HG03066 (cell line): ENCODE results near the gene ITGA2B.
"Not testable (repeated sequence)": the region's sequence is repeated elsewhere in the genome, so short reads cannot be mapped to it uniquely, and the experiment has no call there.

Experiments
- ATAC-seq: cut with Tn5 transposase; IDR thresholded peaks from one replicate; pipeline ENCODE4 v1.9.1; 2021; ENCODE audit warnings: low read depth; ENCODE audit not compliant: unreplicated experiment

The ITGA2B gene

DNA sequence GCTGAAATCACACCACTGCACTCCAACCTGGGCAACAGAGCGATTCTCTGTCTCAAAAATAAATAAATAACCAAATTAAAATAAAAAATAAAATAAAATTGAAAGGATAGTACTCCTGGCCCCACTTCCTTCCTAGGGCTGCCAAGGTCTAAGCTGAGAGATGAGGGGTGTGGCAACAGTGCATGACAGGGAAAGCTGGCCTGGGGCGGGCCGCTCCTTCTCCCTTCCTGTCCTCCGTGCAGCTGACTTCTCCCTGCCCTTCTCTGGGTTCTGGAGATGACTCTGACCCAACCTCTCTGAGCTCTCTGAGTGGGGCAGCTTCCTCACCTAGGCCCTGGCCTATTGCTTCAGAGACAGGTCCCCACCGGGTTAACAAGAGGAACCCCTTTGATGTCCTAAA is 56.1 kb downstream of the ITGA2B start:
- no peak for ATAC-seq

DNA sequence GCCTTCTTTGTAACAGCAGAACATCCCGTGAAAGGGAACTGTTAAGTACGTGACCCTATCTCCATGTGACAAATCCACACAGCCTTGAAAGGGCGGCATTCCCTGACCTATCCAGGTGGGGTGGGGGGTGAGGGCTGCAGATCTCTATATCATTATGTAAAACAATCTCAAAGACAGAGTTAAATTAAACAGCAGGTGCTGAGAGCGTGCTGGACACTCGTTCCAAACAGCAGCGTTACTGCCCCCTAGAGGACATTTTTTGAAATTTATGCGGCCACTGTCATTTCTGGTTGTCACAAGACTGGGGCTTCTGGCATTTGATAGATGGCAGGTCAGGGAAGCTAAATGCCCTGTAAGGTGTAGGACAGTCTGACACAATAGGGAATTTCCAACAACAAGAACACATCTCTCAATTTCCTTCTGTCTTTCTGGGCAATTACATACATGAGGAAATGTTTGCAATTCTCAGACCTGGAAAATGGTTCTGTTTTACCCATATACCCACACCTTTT is 58.1 kb downstream of the ITGA2B start:
- no peak for ATAC-seq

DNA sequence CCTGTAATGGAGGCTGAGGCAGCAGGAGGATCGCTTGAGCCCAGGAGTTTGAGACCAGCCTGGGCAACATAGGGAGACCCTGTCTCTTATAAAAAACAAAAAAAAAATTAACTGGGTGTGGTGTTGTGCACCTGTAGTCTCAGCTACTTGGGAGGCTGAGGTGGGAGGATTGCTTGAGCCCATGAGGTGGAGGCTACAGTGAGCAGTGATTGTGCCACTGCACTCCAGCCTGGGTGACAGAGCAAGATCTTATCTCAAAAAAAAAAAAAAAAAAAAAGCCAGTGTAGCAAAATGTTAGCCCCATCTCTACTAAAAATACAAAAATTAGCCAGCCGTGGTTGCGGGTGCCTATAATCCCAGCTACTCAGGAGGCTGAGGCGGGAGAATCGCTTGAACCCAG is 59.2 kb downstream of the ITGA2B start:
- not testable (repeated sequence) for ATAC-seq

DNA sequence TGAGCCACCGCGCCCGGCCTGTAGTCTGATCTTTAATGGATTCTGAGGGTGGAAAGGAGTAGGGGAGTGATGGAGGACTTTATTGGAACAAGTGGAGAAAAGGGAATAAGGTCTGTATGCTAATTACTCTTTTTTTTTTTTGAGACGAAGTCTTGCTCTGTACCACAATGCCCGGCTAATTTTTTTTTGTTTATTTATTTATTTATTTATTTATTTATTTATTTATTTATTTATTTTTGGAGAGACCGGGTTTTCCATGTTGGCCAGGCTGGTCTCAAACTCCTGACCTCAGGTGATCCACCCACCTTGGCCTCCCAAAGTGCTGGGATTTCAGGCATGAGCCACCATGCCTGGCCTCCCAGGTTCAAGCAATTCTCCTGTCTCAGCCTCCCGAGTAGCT is 59.9 kb downstream of the ITGA2B start:
- not testable (repeated sequence) for ATAC-seq

DNA sequence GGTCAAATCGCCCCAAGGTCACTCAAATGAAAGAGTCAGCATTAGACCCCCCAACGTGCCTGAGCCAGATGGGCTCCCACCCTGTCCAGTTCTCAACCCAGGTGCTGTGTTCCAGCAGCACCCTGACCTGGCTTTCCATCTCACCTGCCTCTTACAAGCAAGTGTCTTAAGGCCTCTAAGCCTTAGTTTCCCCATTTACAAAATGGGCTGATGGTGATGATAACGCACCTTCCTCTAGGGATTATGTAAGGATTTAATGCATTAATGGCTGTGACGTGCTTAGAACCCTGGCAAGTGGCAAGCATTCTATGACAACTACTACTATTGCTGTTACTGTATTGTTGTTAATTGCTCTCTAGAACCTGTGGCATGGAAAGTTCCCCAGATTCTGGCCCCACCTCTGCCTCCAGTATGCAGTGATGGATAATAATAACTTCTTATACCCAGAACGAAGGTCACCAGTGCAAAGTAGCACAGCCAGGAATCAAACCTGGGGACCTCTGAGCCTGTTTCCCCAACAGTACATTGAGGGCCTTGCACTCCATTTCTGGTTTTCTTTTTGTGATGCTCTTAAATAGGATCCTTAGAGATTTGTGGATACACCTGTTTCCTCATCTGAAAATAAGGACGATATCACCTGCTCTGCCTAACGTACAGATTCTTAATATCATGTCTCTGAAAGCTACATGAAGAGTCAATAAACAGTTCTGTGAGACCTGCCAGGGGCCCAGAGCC is 61.6 kb downstream of the ITGA2B start:
- no peak for ATAC-seq

DNA sequence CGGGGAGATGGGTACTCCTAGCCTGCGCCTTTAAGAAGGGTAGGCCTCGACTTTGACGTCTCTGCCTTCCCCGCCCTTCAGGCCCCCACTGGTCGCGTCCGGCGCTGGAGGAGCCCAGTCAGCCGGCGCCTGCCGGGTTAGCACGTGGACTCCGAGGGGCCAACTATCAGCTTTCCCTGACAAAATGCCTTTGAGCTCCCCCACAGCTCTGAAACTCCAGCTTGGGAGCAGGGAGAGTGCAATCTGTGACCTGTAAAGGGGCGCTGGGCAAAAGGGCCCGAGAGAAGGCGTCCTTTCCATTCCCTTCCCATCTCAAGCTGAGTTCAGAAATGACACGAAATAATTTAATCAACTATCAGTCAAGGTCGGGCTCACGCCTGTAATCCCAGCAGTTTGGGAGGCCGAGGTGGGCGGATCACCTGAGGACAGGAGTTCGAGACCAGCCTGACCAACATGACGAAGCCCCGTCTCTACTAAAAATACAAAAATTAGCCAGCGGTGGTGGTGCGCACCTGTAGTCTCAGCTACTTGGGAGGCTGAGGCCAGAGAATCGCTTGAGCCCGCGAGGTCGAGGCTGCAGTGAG is 62.5 kb downstream of the ITGA2B start:
- no peak for ATAC-seq

DNA sequence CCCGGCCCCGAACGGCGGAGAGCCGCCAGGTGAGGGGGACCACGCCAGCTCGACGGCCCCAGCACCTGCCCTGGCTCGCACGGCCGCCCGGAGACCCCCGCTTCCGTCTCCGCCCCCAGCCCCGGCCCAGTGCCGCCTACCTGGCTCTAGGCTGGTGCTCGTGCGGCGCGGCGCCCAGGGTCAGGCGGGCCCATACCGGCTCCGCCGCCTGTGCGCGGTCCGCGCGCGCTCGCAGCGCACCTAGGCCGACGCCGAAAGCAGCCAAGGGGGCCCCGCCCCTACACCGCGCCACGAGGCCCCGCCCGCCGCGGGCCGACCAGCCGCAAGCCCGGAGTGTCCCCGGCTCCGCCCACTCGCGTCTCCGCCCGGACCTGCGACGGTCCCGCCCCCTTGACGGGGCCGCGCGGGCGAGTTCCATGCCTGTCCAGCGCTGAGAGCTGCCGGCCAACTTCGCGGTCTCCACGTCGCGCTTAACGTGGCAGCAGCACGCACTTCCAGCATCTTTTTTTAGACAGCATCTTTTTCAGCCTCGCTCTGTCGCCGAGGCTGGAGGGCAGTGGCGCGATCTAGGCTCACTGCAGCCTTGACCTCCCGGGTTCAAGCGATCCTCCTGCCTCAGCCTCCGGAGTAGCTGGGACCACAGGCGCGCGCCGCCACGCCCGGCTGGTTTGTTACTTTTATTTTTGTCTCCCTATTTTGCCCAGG is 64.7 kb downstream of the ITGA2B start, which contains the start of gene SLC25A39:
Gene SLC25A39 (minus strand): TSS at position 253 of the 705 bp plus-strand sequence. CDS start 1,261 bp downstream, outside the sequence.
- peak; percentile 64 for ATAC-seq

DNA sequence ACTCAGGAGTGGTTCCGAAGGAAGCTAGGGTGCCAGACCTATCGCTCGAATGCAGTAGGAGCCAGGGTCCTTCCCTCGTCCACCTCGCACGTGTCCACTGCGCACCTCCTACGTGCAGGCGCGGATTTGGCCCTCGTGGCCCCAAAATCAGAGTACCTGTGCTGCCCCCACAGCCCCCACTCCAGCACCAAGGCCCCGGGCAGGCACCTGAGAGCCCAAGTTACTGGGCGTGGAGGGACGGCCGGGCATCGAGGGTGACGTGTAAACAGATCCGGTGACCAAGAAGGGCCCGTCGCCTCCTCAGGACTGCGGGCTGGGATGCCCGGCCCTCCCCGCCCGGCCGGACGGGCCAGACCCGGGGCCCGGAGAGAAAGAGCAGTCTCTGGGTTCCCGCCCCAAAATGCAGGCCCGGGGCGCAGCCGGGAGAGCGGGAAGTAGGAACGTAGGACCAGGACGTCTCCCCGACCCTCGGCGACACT is 65.3 kb downstream of the ITGA2B start:
- no peak for ATAC-seq

DNA sequence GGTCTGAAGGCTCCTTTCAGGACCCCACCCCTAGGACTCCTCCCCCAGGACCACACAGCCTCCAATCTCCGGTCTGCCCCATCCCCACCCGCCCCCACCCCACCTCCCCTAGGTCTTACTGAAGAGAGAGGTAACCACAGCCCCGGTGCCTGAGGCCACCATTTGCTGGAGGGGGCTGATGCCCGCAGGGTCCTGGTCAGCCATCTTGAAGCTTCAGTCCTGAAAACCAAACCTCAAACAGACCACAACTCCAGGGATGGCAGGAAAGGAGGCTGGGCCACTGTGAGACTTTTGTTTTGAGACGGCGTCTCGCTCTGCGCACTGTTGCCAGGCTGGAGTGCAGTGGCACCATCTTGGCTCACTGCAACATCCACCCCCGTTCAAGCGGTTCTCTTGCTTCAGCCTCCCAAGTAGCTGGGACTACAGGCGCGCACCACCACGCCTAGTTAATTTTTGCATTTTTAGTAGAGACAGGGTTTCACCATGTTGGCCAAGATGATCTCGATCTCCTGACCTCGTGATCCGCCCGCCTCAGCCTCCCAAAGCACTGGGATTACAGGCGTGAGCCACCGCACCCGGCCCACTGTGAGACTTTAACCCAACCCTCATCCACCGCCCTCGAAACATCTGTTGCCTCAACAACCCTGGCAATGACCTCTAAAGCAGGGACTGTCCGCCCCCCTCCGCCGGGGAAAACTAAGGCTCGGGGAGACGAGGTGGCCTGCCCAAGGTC is 65.9 kb downstream of the ITGA2B start:
- no peak for ATAC-seq

DNA sequence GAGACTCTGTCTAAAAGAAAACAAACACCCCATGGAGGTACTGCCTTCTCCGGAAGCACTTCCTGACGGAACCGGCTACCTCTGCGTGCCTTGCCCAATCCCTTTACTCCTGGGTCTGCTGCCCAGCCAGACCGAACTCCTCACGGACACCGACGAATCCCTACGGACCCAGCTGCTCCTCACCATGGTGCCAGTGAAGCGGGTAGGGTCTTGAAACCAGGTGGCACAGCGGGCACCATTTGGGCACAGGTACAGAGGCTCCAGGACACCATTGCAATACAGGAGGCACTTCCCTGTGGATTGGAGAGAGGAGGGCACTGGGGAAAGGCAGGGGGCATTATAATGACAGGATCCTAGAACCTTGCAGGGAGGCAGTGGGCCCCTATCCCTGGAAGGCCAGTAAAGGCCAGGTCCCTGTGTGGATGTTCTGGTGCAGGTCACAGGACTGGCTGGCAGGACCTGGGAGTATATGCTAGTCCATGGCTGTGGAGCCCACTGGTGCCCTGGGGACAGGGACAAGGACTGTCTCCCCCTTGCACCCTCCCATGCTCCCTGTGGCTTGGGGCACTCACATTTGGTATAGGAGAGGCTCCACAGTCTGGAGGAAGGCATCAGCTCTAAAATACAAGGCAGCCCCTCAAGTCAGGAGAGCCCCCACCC is 67.1 kb downstream of the ITGA2B start:
- no peak for ATAC-seq
